Measurements from ENCODE around the gene OR52K2. TPM values are rescaled to one million over a fixed set of nuclear protein-coding genes. Genes with fewer than 3 reads are reported as not detected.
"Not testable (repeated sequence)": the region's sequence is repeated elsewhere in the genome, so short reads cannot be mapped to it uniquely, and the experiment has no call there.

Gene OR52K2
- total RNA-seq, 1 donor from 2014 or later = not detected

- Mint-ChIP-seq H3K27me3 (ENCODE audit: insufficient read depth, low read depth) (no peaks in the 10 kb centered on the region), H3K36me3 (no peaks in the 10 kb centered on the region), H3K27ac (no peak overlapping the region), H3K4me1 (no peaks in the 10 kb centered on the region), H3K9me3 (no peaks in the 10 kb centered on the region), H3K4me3 (no peak overlapping the region)
- Histone ChIP-seq H3K9ac (no peak overlapping the region), H3K4me2 (no peak overlapping the region), H3K27ac (no peak overlapping the region), H3K27me3 (no peaks in the 10 kb centered on the region), H3K36me3 (no peaks in the 10 kb centered on the region), H2AFZ (replicated peaks) (no peak overlapping the region), H3K4me3 (no peak overlapping the region), H3K79me2 (ENCODE audit: low read depth) (no peaks in the 10 kb centered on the region), H3K4me1 (no peaks in the 10 kb centered on the region), H4K20me1 (ENCODE audit: low read depth) (no peaks in the 10 kb centered on the region), H3K9me3 (ENCODE audit: low read depth) (no peaks in the 10 kb centered on the region), H3F3A (ENCODE audit: low read depth) (no peaks in the 10 kb centered on the region)
- TF ChIP-seq EZH2 (IDR thresholded peaks at IDR 0.05) (no peak), EZH2phosphoT487 (IDR thresholded peaks at IDR 0.05) (no peak), CTCF (IDR thresholded peaks at IDR 0.05) (no peak)
- no peak for DNase-seq (ENCODE audit: low spot score)
Observed at GRCh38 chr11:4481240-4481582, 32.1 kb downstream of the OR52K2 start.

- no peaks in the 10 kb centered on the region for H3K9me3 ChIP-seq (ENCODE audit: low read depth)
- Mint-ChIP-seq H3K36me3 (no peaks in the 10 kb centered on the region), H3K4me1 (no peaks in the 10 kb centered on the region), H3K9me3 (no peaks in the 10 kb centered on the region), H3K4me3 (no peak within 1 kb of the TSS), H3K27me3 (ENCODE audit: insufficient read depth, low read depth) (no peaks in the 10 kb centered on the region), H3K27ac (no peak within 1 kb of the TSS)
- H3K27me3 ChIP-seq = no peaks in the 10 kb centered on the region
- H3K27ac ChIP-seq = no peak within 1 kb of the TSS
- peak; percentile 20 for DNase-seq (ENCODE audit: low spot score)
- no peaks in the 10 kb centered on the region for H3K4me1 ChIP-seq
- no peak within 1 kb of the TSS for H3K4me3 ChIP-seq
- no peaks in the 10 kb centered on the region for H3K36me3 ChIP-seq
- no peak within 1 kb of the TSS for H3K4me2 ChIP-seq
- H2AFZ ChIP-seq (replicated peaks) = no peak within 1 kb of the TSS
- no peaks in the 10 kb centered on the region for H3K79me2 ChIP-seq (ENCODE audit: low read depth)
- no peaks in the 10 kb centered on the region for H3F3A ChIP-seq (ENCODE audit: low read depth)
- no peaks in the 10 kb centered on the region for H4K20me1 ChIP-seq (ENCODE audit: low read depth)
- TF ChIP-seq CTCF (IDR thresholded peaks at IDR 0.05) (no peak), EZH2 (IDR thresholded peaks at IDR 0.05) (no peak), EZH2phosphoT487 (IDR thresholded peaks at IDR 0.05) (no peak)
- no peak within 1 kb of the TSS for H3K9ac ChIP-seq
Observed at GRCh38 chr11:4482445-4482844, 33.4 kb downstream of the OR52K2 start, which contains the start of gene OR52K1. Gene OR52K1 (plus strand): TSS chr11:4482646. CDS start chr11:4488901, 6,255 bp downstream.

DNA sequence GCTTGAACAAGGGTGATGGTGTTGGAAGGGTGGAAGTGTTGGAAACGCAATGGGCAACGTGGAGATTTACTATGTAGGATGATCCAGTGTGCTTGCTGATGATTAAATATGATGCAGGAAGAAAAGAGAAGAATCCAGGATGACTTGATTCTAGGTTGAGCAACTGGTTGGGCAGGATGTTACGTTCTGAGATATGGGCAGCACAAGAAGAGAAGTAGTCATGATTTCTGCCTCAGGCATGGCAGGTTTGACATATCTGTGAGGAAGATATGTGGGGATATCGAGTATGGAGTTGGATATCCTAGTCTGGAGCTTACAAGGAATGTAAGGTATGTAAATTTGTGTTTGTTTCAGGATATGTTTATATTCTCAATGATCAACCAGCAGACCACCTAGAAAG, 35.2 kb downstream of the OR52K2 start:
- no peak overlapping the region for H3K4me2 ChIP-seq
- no peaks in the 10 kb centered on the region for H4K20me1 ChIP-seq (ENCODE audit: low read depth)
- H3K27ac ChIP-seq = no peak overlapping the region
- H3K27me3 ChIP-seq = no peaks in the 10 kb centered on the region
- no peak overlapping the region for H2AFZ ChIP-seq (replicated peaks)
- Mint-ChIP-seq H3K4me1 (no peaks in the 10 kb centered on the region), H3K27ac (no peak overlapping the region), H3K4me3 (no peak overlapping the region), H3K36me3 (no peaks in the 10 kb centered on the region), H3K9me3 (no peaks in the 10 kb centered on the region), H3K27me3 (ENCODE audit: insufficient read depth, low read depth) (no peaks in the 10 kb centered on the region)
- H3K9me3 ChIP-seq (ENCODE audit: low read depth) = no peaks in the 10 kb centered on the region
- DNase-seq (ENCODE audit: low spot score) = no peak
- TF ChIP-seq EZH2phosphoT487 (IDR thresholded peaks at IDR 0.05) (no peak), EZH2 (IDR thresholded peaks at IDR 0.05) (no peak), CTCF (IDR thresholded peaks at IDR 0.05) (no peak)
- no peaks in the 10 kb centered on the region for H3K36me3 ChIP-seq
- no peak overlapping the region for H3K4me3 ChIP-seq
- no peaks in the 10 kb centered on the region for H3K79me2 ChIP-seq (ENCODE audit: low read depth)
- no peak overlapping the region for H3K9ac ChIP-seq
- no peaks in the 10 kb centered on the region for H3F3A ChIP-seq (ENCODE audit: low read depth)
- no peaks in the 10 kb centered on the region for H3K4me1 ChIP-seq

DNA sequence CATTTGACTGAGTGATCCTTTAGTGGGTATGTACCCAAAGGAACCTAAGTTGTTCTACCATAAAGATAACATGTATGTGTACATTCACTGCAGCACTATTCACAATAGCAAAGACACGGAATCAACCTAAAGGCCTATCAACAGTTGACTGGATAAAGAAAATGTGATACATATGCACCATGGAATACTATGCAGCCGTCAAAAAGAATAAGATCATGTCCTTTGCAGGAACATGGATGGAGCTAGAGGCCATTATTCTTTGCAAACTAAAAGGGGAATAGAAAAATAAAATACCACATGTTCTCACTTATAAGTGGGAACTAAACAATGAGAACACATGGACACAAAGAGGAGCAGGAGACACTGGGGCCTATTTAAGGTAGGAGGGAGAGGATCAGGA, 42.3 kb downstream of the OR52K2 start:
- not testable (repeated sequence) for H3K27ac ChIP-seq; H4K20me1 ChIP-seq (ENCODE audit: low read depth); H3K9ac ChIP-seq; H3F3A ChIP-seq (ENCODE audit: low read depth); H3K9me3 ChIP-seq (ENCODE audit: low read depth); DNase-seq (ENCODE audit: low spot score); H3K79me2 ChIP-seq (ENCODE audit: low read depth); H3K9me3 Mint-ChIP-seq; H3K27ac Mint-ChIP-seq; H3K27me3 Mint-ChIP-seq (ENCODE audit: insufficient read depth, low read depth); H2AFZ ChIP-seq (replicated peaks); H3K36me3 Mint-ChIP-seq; H3K4me1 ChIP-seq; H3K4me1 Mint-ChIP-seq; H3K4me3 ChIP-seq; H3K27me3 ChIP-seq; H3K36me3 ChIP-seq; H3K4me2 ChIP-seq
- H3K4me3 Mint-ChIP-seq = peak overlapping the region; percentile 6

Data from neural progenitor cell (in vitro differentiated cells).